ENCODE results near the gene DDAH2. TPM values are rescaled to one million over a fixed set of nuclear protein-coding genes. Genes with fewer than 3 reads are reported as not detected.

Gene DDAH2
- total RNA-seq, 1 experiment from 2014 or later = 43.4 TPM

- Histone ChIP-seq H2AFZ (ENCODE audit: low read depth, low read length, poor library complexity, severe bottlenecking) (no peak overlapping the region), H3K9me3 (ENCODE audit: control insufficient read depth in 1 of 2, insufficient read depth in 1 of 2, low read depth in 1 of 2, low read length in 2 of 2) (no peaks in the 10 kb centered on the region), H3K27ac (ENCODE audit: low read depth, low read length) (no peak overlapping the region), H3K4me1 (ENCODE audit: control insufficient read depth in 1 of 2, insufficient read depth in 2 of 2, low read length in 2 of 2) (peaks cover 7 to 18% of the 10 kb centered on the region in 2 experiments; a peak in 3 of 4 replicates), H3K27me3 (ENCODE audit: insufficient read depth, low read length) (no peaks in the 10 kb centered on the region), H4K20me1 (ENCODE audit: insufficient read depth) (no peaks in the 10 kb centered on the region), H3K79me2 (ENCODE audit: insufficient read depth, low read length) (no peaks in the 10 kb centered on the region), H3K4me3 (replicated peaks in 1 of 2; ENCODE audit: low read depth in 1 of 2, low read length in 2 of 2) (no peak overlapping the region), H3K9me2 (ENCODE audit: insufficient read depth) (no peaks in the 10 kb centered on the region), H3K36me3 (ENCODE audit: control insufficient read depth in 1 of 2, insufficient read depth in 2 of 2, low read length in 2 of 2) (peaks cover 3 to 34% of the 10 kb centered on the region in 2 experiments; a peak in 2 of 4 replicates), H3K9ac (ENCODE audit: low read length) (no peak overlapping the region), H3K4me2 (ENCODE audit: low read length) (no peak overlapping the region)
- ATAC-seq = no peak
- no peak for DNase-seq (ENCODE audit: low read depth, low spot score)
- intact Hi-C loops (cut with micrococcal nuclease) = no loop called here
- RAD21 ChIA-PET (ENCODE audit: low non-redundant PET in 1 of 2, low total read pairs in 2 of 2, uncharacterized antibody in 2 of 2, unreplicated experiment in 2 of 2) = no interaction called here
- no TSS peak for BruUV-seq (replicated peaks)
- POLR2A ChIA-PET = no interaction called here
- CTCF ChIA-PET = interaction anchor here (1.4 kb wide), 1 partner anchor 9 kb away, joined by 6 read pairs; no protein-coding TSS in a partner anchor
- TF ChIP-seq SP1 (IDR thresholded peaks at IDR 0.05; ENCODE audit: low read depth) = no peak
- TF ChIP-seq YY1 (IDR thresholded peaks at IDR 0.05; ENCODE audit: extremely low read depth, insufficient replicate concordance, low read depth, low read length) = no peak
- TF ChIP-seq POLR2A (IDR thresholded peaks at IDR 0.05; ENCODE audit: borderline replicate concordance, extremely low read depth, insufficient read depth, insufficient read length) = no peak
- no peak for TF ChIP-seq CEBPB (IDR thresholded peaks at IDR 0.05; ENCODE audit: low read depth)
- no peak for TF ChIP-seq POLR2AphosphoS5 (IDR thresholded peaks at IDR 0.05; ENCODE audit: low read depth, low read length)
Measured at GRCh38 chr6:31761343-31761742, 32.2 kb upstream of the DDAH2 start.

DNA sequence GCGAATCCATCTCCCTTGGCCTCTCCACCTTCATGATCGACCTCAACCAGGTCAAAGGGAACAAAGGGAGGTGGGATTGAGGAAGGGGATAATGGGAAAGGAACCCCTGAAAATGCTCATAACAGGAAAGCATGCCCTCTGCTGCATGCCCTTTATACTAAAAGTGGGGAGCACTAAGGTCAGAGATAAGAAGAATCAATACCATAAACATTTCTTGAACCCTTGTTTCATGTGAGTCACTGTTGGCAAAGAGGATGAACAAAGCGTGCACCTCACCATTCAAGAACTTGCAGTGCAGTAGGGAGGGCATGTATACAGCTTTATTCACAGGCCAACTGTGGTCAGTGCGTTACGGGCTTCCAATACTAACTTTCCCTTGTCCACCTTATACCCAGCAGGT is 31.7 kb upstream of the DDAH2 start:
- POLR2A ChIA-PET = no interaction called here
- no peaks in the 10 kb centered on the region for H3K9me2 ChIP-seq (ENCODE audit: insufficient read depth)
- no peak overlapping the region for H3K4me2 ChIP-seq (ENCODE audit: low read length)
- intact Hi-C loops (cut with micrococcal nuclease) = no loop called here
- BruUV-seq (replicated peaks) = no TSS peak
- H3K9me3 ChIP-seq (ENCODE audit: control insufficient read depth in 1 of 2, insufficient read depth in 1 of 2, low read depth in 1 of 2, low read length in 2 of 2) = no peaks in the 10 kb centered on the region
- H2AFZ ChIP-seq (ENCODE audit: low read depth, low read length, poor library complexity, severe bottlenecking) = no peak overlapping the region
- H4K20me1 ChIP-seq (ENCODE audit: insufficient read depth) = no peaks in the 10 kb centered on the region
- CTCF ChIA-PET = interaction anchor here (1.4 kb wide), 1 partner anchor 9 kb away, joined by 6 read pairs; no protein-coding TSS in a partner anchor
- peaks cover 7 to 18% of the 10 kb centered on the region in 2 experiments; a peak in 3 of 4 replicates for H3K4me1 ChIP-seq (ENCODE audit: control insufficient read depth in 1 of 2, insufficient read depth in 2 of 2, low read length in 2 of 2)
- no peak overlapping the region for H3K4me3 ChIP-seq (replicated peaks in 1 of 2; ENCODE audit: low read depth in 1 of 2, low read length in 2 of 2)
- RAD21 ChIA-PET (ENCODE audit: low non-redundant PET in 1 of 2, low total read pairs in 2 of 2, uncharacterized antibody in 2 of 2, unreplicated experiment in 2 of 2) = no interaction called here
- H3K79me2 ChIP-seq (ENCODE audit: insufficient read depth, low read length) = no peaks in the 10 kb centered on the region
- ATAC-seq = no peak
- no peaks in the 10 kb centered on the region for H3K27me3 ChIP-seq (ENCODE audit: insufficient read depth, low read length)
- no peak for DNase-seq (ENCODE audit: low read depth, low spot score)
- TF ChIP-seq CTCF (IDR thresholded peaks at IDR 0.05 in 2 of 3, conservative IDR thresholded peaks at IDR 0.05 in 1 of 3; ENCODE audit: borderline replicate concordance in 1 of 3, insufficient read depth in 1 of 3, low read depth in 2 of 3, low read length in 2 of 3) (0 out of 6 replicates have a peak, but pooled peaks of 1 of the 3 experiments have one; percentile 4), REST (IDR thresholded peaks at IDR 0.05; ENCODE audit: low read depth) (no peak)
- H3K36me3 ChIP-seq (ENCODE audit: control insufficient read depth in 1 of 2, insufficient read depth in 2 of 2, low read length in 2 of 2) = peaks cover 3 to 34% of the 10 kb centered on the region in 2 experiments; a peak in 2 of 4 replicates
- no peak overlapping the region for H3K27ac ChIP-seq (ENCODE audit: low read depth, low read length)
- H3K9ac ChIP-seq (ENCODE audit: low read length) = no peak overlapping the region
